ENCODE data around the gene OTOP2. TPM values are rescaled to one million over a fixed set of nuclear protein-coding genes. Genes with fewer than 3 reads are reported as not detected.
"Not testable (repeated sequence)": the region's sequence is repeated elsewhere in the genome, so short reads cannot be mapped to it uniquely, and the experiment has no call there.

Gene OTOP2
- total RNA-seq, 1 donor from 2014 or later = not detected

GRCh38 chr17:74971069-74971841 lies 47.2 kb downstream of the OTOP2 start:
- no peak for DNase-seq (ENCODE audit: low read depth, low spot score)

- DNase-seq (ENCODE audit: low read depth, low spot score) = no peak
These were observed 47.7 kb downstream of the OTOP2 start for GRCh38 chr17:74971842-74972106.

- DNase-seq (ENCODE audit: low read depth, low spot score) = no peak
These were observed 48.3 kb downstream of the OTOP2 start, which contains the start of gene HID1 for GRCh38 chr17:74972107-74972972. Gene HID1 (minus strand): TSS chr17:74972759. CDS start chr17:74972656, 103 bp downstream.

- DNase-seq (ENCODE audit: low read depth, low spot score) = no peak
These were observed 48.9 kb downstream of the OTOP2 start for GRCh38 chr17:74972973-74973328.

- no peak for DNase-seq (ENCODE audit: low read depth, low spot score)
These were observed 51.9 kb downstream of the OTOP2 start for GRCh38 chr17:74975943-74976342.

GRCh38 chr17:74977802-74978201 lies 53.7 kb downstream of the OTOP2 start:
- no peak for DNase-seq (ENCODE audit: low read depth, low spot score)

- DNase-seq (ENCODE audit: low read depth, low spot score) = no peak
These were observed 54.2 kb downstream of the OTOP2 start for GRCh38 chr17:74978240-74978639.

- DNase-seq (ENCODE audit: low read depth, low spot score) = no peak
These were observed 55.5 kb downstream of the OTOP2 start for GRCh38 chr17:74979408-74980146.

- no peak for DNase-seq (ENCODE audit: low read depth, low spot score)
These were observed 57.4 kb downstream of the OTOP2 start for GRCh38 chr17:74981318-74981978.

- no peak for DNase-seq (ENCODE audit: low read depth, low spot score)
These were observed 58.0 kb downstream of the OTOP2 start for GRCh38 chr17:74981979-74982662.

GRCh38 chr17:74982663-74983313 lies 58.7 kb downstream of the OTOP2 start:
- DNase-seq (ENCODE audit: low read depth, low spot score) = not testable (repeated sequence)

Other genes starting within 250 kb of the OTOP2 start
- not detected in 2 replicates for gene CD300LF, start 211.3 kb upstream of the OTOP2 start, total RNA-seq
- 0.32 and 0.53 TPM in 2 replicates for gene RAB37, start 187.0 kb upstream of the OTOP2 start, total RNA-seq
- 10.0 and 12.0 TPM in 2 replicates for gene NHERF1, start 175.6 kb upstream of the OTOP2 start, total RNA-seq
- gene NAT9, start 147.9 kb upstream of the OTOP2 start, total RNA-seq = 27.0 and 31.3 TPM in 2 replicates
- gene GRIN2C, start 64.4 kb upstream of the OTOP2 start, total RNA-seq = 0.07 and 0.21 TPM in 2 replicates
- 50.8 and 64.9 TPM in 2 replicates for gene FDXR, start 51.3 kb upstream of the OTOP2 start, total RNA-seq
- not detected in 2 replicates for gene FADS6, start 30.6 kb upstream of the OTOP2 start, total RNA-seq
- gene USH1G, start 1.0 kb upstream of the OTOP2 start, total RNA-seq = not detected in 2 replicates
- not detected in 2 replicates for gene OTOP3, start 11.6 kb downstream of the OTOP2 start, total RNA-seq
- 8.7 and 12.2 TPM in 2 replicates for gene HID1, start 48.5 kb downstream of the OTOP2 start, total RNA-seq
- 13.4 and 15.7 TPM in 2 replicates for gene CDR2L, start 63.4 kb downstream of the OTOP2 start, total RNA-seq
- 32.8 and 43.4 TPM in 2 replicates for gene MRPL58, start 88.4 kb downstream of the OTOP2 start, total RNA-seq
- 173 and 218 TPM in 2 replicates for gene ATP5PD, start 122.7 kb downstream of the OTOP2 start, total RNA-seq
- gene KCTD2, start 123.0 kb downstream of the OTOP2 start, total RNA-seq = 14.4 and 17.5 TPM in 2 replicates
- 5.0 and 7.1 TPM in 2 replicates for gene SLC16A5, start 163.7 kb downstream of the OTOP2 start, total RNA-seq
- gene ARMC7, start 185.7 kb downstream of the OTOP2 start, total RNA-seq = 2.4 and 4.1 TPM in 2 replicates
- 9.5 TPM in 2 replicates for gene NT5C, start 207.5 kb downstream of the OTOP2 start, total RNA-seq
- gene JPT1, start 230.2 kb downstream of the OTOP2 start, total RNA-seq = 207 and 256 TPM in 2 replicates